Measurements from ENCODE around the gene CHRNA10.

Gene CHRNA10

DNA sequence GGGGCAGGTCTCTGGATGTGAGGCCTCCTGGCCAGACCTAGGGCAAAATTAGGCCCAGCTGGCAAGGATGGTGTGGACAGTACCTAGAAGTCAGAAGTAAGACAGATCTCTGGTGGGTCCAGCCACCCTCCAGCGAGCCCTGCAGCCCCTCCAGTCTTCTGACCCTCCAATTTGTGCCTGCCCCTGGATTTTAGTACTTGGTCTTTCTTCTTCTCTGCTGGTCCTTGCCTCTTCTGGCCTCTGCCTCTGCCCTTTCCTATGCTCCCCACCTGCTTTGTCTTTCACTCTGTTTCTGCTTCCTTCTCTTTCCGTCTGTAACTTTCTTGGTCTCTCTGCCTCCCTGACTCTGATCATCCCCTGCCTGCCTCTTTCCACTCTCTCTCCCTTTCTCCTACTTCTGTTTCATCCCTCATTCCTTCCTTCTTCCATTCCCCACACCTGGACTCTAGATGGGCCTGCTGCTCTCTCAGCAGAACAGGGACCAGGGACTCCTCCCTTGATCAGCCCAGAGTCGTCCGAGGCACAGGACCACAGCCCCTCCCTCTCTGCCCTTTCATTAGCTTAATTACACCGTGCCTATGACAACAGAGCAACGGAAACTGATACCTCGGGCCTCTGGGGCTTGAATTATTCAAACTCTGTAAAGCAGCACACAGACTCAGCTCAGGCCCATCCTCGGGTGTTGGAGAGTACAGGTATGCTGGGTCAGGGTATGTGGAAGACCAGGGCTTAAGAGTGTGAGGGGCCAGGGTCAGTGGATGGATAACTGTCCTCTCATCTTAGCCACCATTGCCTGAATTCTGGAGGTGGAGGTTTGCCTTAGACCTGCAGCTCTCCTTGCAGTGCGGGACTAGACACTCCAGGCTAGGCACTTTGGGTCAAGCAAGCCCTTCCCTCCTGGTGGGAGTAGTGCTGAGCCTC is at the start of gene CHRNA10:
Gene CHRNA10 (minus strand): TSS at position 51 of the 921 bp plus-strand sequence. CDS start 72 bp downstream, outside the sequence.
- no peak for DNase-seq (ENCODE audit: low read depth in 2 of 2)

- no peak for DNase-seq (ENCODE audit: low read depth in 2 of 2)
These were observed 41.1 kb upstream of the CHRNA10 start for GRCh38 chr11:3712274-3712673.

DNA sequence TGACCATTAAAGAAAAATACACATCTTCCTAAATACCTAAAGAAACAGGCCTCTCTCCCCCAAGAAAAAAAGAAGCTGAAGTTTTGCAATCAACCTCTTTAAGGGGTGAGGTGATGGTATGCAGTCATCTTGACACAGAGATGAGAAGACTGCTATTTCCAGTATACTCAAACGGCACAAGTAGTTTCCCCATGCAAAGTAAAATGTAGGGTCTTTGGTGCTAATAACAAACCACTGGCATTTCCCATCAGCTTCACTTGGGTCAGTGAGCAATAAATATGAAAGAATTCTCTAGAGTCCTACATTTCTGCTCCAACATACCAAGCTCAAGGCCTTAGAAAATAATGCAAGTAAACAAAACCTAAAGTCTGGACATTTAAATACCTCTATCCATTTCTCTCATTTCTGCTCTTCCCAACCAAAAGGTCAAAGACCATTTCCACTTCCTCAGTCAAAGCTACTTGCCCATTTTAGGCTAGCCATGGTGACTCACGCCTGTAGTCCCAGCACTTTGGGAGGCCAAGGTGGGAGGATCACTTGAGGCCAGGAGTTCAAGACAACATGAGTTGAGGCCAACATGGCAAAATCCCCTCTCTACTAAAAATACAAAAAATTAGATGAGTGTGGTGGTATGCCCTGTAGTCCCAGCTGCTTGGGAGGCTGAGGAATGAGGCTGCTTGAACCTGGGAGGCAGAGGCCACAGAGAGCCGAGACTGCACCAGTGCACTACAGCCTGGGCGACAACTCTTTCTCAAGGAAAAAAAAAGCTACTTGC is 39.5 kb upstream of the CHRNA10 start:
- no peak for DNase-seq (ENCODE audit: low read depth in 2 of 2)

- no peak for DNase-seq (ENCODE audit: low read depth in 2 of 2)
These were observed 38.8 kb upstream of the CHRNA10 start for GRCh38 chr11:3709977-3710376.

GRCh38 chr11:3707176-3707575 is 36.0 kb upstream of the CHRNA10 start:
- no peak for DNase-seq (ENCODE audit: low read depth in 2 of 2)

DNA sequence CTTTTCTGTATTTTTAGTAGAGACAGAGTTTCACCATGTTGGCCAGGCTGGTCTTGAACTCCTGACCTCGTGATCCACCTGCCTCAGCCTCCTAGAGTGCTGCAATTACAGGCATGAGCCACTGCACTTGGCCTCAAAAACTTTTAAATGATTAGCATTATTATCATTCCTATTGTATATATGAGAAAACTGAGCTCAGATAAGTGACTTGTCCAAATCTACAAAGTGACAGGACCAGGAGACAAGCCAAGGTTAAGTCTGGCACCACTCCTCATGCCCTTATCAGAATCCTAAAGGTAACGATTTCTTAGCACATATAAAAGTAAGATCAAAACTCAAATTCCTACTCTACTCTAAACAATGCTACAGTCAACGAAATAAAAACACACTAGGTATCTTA is 32.2 kb upstream of the CHRNA10 start:
- DNase-seq (ENCODE audit: low read depth in 2 of 2), result no peak

DNA sequence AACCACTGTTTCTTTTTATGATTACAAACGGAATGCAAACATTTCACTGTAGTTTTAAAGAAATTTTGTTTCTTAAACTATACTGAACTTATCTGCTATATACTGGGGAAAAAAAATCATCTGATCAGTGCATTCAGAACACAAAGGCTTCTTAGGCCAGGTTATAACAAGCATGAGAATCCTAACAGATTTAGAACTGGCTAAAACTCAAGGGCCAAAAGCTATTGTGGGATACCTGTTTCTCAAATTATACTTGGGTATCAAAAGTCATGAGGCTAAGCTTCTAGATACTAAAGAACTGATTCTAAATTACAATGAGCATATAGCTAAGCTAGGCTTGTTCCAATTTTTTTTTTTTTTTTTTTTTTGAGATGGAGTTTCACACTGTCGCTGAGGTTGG is 29.7 kb upstream of the CHRNA10 start:
- DNase-seq (ENCODE audit: low read depth in 2 of 2), result no peak

GRCh38 chr11:3700410-3700809 is 29.2 kb upstream of the CHRNA10 start:
- no peak for DNase-seq (ENCODE audit: low read depth in 2 of 2)

DNA sequence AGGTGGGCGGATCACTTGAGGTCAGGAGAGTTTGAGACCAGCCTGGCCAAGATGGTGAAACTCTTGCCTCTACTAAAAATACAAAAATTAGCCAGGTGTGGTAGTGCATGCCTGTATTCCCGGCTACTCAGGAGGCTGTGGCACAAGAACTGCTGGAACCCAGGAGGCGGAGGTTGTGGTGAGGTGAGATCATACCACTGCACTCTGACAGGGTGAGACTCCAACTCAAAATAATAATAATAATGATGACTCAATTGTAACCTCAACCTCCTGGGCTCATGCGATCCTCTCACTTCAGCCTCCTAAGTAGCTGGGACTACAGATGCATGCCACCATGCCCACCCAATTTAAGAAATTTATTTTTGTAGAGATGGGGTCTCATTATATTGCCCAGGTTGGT is 15.6 kb upstream of the CHRNA10 start:
- DNase-seq (ENCODE audit: low read depth in 2 of 2), result no peak

DNA sequence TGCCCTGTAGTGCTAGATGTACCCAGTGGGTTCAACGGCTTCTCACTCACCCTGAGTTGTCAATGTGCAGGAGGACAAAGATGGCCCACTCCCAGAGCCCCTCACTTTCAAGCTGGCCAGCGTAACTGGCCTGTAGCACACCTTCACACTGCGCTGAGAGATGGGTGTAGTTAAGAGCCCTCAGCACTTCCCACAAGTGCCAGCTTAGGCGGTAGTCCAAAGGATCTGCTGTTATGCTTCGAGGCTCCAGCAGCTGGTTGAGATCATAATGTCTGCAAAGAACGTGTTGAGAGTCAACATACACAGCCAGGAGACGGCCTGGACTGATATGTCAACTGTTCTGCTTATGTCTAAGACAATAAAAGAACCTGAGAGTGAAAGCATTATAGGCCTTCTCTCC is 14.7 kb upstream of the CHRNA10 start:
- no peak for DNase-seq (ENCODE audit: low read depth in 2 of 2)

DNA sequence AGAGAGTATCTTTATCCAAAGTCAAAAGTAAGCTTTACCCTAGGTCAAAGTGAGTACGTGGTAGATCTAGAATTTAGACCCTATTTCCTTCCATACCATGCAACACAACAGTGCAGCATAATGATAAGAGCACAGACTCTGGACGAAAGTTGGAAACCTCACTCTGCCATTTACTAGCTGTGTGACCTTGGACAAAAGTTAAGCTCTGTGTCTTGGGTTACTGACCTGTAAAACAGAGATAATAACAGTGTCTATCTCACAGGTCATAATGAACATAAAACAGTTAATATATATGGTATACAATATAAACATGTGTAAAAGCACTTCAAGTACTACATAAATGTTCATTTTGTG is 13.6 kb upstream of the CHRNA10 start:
- no peak for DNase-seq (ENCODE audit: low read depth in 2 of 2)

DNA sequence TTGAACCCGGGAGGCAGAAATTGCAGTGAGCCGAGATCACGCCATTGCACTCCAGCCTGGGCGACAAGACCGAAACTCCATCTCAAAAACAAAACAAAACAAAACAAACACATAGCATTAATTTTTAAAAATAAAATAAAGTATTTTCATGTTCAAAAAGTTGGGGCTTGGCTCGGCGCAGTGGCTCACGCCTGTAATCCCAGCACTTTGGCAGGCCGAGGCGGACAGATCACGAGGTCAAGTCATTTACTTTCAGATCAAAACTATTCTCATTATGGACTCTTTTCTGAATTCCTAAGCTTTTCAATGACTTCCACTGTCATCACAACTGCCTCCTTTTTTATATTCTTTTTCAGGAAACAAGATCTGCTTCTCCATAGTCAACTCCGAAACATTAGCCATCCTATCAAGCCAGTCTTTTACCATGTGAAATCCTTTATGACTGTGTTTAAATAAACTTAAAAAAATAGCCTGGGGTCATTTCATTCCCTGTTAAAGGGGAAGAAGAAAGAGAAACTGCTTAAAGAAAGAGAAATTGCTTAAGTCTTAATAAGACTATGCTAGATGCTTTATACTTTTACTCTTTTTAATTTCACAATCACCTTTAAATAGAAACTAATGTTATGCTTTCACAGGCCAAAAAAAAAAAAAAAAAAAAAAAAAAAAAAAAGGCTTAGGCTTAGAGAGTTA is 13.1 kb upstream of the CHRNA10 start:
- DNase-seq (ENCODE audit: low read depth in 2 of 2), result no peak

GRCh38 chr11:3683039-3683438 is 11.9 kb upstream of the CHRNA10 start:
- DNase-seq (ENCODE audit: low read depth in 2 of 2), result no peak

- no peak for DNase-seq (ENCODE audit: low read depth in 2 of 2)
These were observed 7.9 kb upstream of the CHRNA10 start for GRCh38 chr11:3679077-3679476.

- DNase-seq (ENCODE audit: low read depth in 2 of 2), result no peak
These were observed 4.8 kb upstream of the CHRNA10 start for GRCh38 chr11:3675971-3676370.

- no peak for DNase-seq (ENCODE audit: low read depth in 2 of 2)
These were observed 3.0 kb upstream of the CHRNA10 start for GRCh38 chr11:3674189-3674588.

DNA sequence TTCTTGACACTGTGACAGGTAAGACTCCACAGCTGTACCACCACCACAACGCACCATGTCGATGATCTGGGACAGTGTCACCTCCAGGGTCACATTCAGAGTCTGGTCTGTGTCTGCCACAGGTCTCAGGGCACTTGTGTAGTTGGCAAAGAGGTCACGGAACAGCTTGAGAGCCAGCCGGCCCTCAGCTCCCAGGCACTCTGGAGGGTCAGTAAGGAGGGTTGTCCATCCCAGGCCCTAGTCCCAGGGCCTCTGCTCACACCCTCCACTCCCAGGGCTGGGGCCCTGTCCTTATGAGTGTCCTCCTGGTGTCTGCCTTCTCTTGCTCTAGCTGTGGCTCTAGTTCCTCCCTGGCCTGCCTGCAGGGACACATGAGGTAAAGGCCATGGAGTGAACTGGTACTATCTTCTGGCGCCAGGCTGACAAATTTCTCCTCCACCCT is 1.4 kb downstream of the CHRNA10 start:
- no peak for DNase-seq (ENCODE audit: low read depth in 2 of 2)

- no peak for DNase-seq (ENCODE audit: low read depth in 2 of 2)
These were observed 2.1 kb downstream of the CHRNA10 start for GRCh38 chr11:3669128-3669527.

GRCh38 chr11:3667149-3668035 is 3.8 kb downstream of the CHRNA10 start:
- no peak for DNase-seq (ENCODE audit: low read depth in 2 of 2)

- DNase-seq (ENCODE audit: low read depth in 2 of 2), result no peak
These were observed 5.1 kb downstream of the CHRNA10 start for GRCh38 chr11:3666023-3666530.

Measured in stimulated activated CD8-positive, alpha-beta memory T cell treated with anti-CD3 and anti-CD28 coated beads, Interleukin-2, amount 100 ng/mL, for 48 hours (primary cell).